Kidney tubule cell (primary cell): ENCODE measurements around the gene DIRAS3.
"Not testable (repeated sequence)": the region's sequence is repeated elsewhere in the genome, so short reads cannot be mapped to it uniquely, and the experiment has no call there.

Experiments
- DNase-seq: peaks from one replicate; pipeline ENCODE4 v3.0.0-alpha.2; 2018; ENCODE audit warnings: low spot score

The DIRAS3 gene

DNA sequence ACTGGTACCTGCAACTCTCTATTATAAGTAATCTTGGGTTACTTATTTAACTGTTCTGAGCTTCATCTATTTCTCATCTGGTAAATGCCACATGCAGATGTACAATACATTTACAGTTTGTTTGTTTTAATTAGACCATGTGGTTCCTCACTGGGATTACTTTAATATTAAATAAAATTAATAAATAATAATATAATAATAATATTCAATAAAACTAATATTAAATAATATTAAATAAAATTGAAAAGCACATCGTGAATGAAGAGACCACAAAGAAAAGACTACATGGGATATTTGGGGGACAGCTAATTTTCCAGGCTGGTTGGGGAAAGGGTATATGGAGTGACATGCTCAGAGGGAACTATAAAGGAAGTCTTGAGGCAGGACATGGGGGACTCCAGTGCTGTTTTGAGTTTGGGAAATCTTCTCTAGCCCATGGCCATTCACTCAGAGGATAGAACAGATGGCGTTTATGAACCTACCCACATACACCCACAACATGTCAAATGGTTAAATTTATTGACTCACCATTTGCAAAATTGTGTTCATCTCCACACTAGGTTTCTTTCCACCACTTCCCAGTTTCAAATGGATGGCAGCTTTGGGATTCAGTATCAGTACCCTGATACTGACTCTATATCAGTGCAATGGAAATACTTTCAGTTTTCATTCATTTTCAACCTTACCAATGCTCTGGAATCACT, 25.6 kb downstream of the DIRAS3 start:
- DNase-seq: no peak

DNA sequence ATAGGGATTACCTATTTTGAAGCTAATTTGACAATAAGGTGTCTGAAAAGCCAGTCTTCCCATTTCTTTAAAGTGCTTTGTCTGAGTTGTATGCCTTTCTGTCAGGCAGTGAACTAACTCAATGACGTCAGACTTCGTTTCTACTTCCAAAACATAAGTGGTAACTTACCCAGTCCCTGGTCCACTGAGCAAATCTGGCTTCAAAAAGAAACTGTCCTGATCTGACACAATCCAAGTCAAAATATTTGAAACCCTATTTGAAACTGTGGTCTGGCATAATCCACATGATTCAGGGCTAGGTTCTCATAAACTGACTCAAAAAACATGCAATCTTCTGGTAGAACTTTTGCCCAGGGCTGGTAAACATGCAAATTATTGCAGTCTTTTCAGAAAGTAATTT, 34.0 kb downstream of the DIRAS3 start:
- no peak for DNase-seq

DNA sequence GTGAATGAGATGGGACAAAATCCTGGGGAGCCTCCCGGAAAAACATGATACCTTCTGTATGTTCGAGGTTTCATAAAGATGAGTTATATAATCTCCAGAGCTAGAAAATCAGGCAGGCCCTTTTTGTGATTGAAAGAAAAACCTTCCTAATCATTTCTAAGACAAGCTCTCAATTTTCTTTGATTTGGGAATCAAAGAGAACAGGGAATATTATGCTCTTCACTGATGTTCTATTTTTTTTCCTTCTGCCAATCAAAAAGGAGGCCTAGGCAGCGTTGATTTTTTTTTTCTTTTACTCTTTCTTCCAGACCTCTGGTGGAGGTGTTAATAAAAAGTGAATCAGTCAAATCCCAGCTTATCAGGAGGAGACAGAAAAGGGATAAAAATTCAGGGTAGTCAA, 34.5 kb downstream of the DIRAS3 start:
- DNase-seq: no peak

DNA sequence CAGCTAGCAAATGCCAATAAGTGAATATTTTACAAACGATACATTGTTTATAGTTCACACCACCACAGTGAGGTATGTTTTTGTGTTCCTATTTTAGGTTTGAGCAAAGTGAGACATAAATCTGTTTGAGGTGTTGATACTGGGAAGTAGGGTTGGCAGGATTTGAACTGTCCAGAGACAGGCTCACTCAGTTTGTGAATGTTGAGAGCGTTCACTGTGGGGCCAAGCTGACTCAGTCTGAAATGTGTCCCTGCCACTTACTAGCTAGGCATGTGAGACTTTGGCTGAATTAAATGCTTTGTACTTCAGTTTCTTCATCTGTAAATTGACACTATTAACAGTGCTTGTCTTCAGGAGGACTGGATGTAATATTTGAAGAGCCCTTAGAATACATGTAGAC, 35.1 kb downstream of the DIRAS3 start:
- DNase-seq: no peak

DNA sequence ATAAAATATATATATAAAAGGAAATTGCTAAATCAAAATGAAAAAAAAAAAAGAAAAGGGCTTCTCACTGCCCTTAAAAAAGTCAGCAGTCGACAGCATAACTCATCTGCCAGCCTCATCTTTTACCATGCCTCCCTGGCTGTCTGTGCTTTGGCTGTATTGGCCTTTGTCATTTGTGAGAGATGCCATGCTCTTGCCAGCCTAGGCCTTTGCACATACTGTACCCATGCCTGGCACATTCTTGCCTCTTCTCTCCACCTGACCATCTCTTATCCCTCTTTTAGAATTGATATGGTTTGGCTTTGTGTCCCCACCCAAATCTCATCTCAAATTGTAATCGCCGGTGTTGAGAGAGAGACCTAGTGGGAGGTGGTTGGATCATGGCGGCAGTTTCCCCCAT, 37.1 kb downstream of the DIRAS3 start:
- no peak for DNase-seq

DNA sequence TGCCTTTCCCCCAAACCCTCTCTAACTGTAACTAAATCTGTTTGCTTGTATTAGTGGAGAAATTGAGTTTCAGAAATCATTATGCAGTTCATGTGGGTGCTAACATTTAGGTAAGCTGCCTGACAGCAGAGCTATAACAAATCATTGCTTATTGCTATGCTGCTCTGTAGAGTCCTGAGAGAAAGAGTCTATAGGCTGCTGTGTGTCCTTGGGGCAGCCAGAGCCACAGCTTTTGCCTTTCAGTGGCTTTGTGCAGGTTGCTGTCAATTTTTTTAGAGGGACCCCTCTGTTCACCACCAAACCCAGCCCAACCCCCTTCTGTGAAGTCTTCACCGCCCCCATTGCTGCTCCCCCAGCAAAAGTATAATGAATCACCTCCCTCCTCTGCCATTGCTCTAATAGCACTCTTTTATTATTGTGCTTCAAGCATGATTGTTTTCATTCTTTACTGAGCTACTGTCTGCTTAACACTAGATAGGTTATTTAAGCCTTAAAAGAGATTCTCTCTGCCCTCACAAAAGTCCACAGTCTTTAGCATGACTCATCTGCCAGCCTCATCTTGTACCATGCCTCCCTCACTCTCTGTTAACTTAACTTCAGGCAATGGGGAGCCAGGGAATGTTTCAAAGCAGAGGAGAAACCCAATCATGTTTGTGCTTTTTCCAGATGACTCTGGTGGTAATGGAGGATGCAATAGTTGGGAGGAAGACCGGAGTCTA, 38.6 kb downstream of the DIRAS3 start:
- DNase-seq: peak; percentile 3

DNA sequence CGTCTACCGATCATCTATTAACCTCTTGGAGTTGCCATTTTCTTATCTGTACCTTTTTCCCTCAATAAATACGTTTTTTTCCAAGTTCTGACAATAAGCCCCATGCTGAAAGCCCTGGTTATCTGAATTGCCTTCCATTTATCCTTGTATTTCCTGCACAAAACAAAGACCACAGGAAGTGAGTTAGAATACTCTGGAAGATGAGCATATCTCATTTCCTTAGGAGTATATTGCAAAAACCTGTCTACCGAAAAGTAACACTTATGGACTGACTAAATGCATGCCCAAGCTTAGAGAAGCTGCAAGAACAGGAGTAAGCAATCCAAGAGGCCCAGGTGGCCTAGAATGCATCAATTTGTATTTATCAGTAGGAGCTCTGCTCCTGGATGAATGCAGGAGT, 39.9 kb downstream of the DIRAS3 start:
- DNase-seq: no peak

DNA sequence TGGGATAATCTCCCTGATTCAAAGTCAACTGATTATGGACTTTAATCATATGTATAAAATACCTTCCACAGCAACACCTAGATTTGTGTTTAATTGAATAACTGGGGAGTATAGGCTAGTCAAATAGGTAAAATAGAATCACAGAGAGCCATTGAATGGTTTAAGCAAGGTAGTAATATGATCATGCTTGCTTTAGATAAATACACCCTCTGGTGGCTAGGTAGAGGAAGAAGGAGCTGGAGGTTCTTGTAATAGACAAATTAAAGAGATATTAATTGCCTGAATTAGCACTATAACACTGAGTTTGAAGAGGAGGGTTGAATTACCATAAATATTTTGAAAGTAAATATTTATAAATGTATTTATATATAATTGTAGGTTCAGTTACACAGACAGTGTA, 40.3 kb downstream of the DIRAS3 start:
- peak; percentile 39 for DNase-seq

DNA sequence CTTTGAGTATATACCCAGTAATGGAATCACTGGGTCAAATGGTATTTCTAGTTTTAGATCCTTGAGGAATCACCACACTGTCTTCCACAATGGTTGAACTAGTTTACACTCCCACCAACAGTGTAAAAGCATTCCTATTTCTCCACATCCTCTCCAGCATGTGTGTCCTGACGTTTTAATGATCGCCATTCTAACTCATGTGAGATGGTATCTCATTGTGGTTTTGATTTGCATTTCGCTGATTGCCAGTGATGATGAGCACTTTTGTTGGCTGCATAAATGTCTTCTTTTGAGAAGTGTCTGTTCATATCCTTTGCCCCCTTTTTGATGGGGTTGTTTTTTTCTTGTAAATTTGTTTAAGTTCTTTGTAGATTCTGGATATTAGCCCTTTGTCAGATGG, 46.8 kb downstream of the DIRAS3 start:
- DNase-seq: not testable (repeated sequence)

DNA sequence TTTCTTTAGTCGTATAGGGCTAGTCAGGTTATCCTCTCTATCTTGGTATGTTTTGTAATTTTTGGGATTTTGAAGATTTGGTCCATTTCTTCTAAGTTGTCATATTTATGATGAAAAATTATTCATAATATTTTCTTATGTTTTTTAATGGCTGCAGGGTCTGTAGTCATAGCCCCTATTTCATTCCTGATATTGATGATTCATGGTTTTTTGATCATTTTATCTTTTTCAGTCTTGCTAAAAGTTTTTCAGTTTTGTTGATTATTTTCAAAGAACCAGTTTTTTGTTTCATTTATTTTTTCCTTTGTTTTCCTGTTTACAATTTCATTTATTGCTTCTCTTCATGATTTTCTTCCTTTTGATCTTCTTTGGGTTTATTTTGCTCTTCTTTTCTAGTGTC, 50.2 kb downstream of the DIRAS3 start:
- no peak for DNase-seq

DNA sequence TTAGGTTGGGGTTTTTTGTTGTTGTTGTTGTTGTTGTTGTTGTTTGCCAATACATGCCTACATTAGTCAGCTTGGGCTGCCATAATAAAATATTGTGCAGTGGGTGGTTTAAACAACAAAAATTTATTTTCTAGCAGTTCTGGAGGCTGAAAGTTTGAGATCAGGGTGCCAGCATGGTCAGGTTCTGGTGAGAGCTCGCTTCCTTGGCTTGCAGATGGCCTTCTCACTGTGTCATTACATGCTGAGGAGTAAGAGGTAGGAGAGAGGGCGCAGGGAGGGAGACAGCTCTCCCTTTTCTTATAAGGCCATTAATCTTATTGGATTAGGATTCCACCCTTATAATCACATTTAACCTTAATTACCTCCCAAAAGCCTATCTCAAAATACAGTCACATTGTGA, 52.7 kb downstream of the DIRAS3 start:
- no peak for DNase-seq
